GM12878 (cell line): Measurements from ENCODE around the gene MTR.

Source experiments
- ASH2L ChIP-seq: fragments of 300-600, 200-600 bp; sonication (generic); IDR thresholded peaks from 2 replicates; pipeline ENCODE4 v1.6.1; 2017; ENCODE audit warnings: low read depth, mild to moderate bottlenecking, borderline replicate concordance
- CTCF ChIP-seq, 3 experiments: IDR thresholded peaks in 2 of 3; conservative IDR thresholded peaks in 1 of 3; 2 replicates each; pipeline ENCODE4 v1.5.1; 2011; ENCODE audit warnings: low read depth in 3 of 3, low read length in 3 of 3, mild to moderate bottlenecking in 3 of 3, control low read depth in 2 of 3, moderate library complexity in 2 of 3, inconsistent platforms in 1 of 3, mixed read lengths in 1 of 3; ENCODE audit not compliant: control insufficient read depth in 2 of 3, insufficient read depth in 1 of 3; ENCODE audit errors: extremely low read depth in 1 of 3
- IKZF2 ChIP-seq, 2 experiments: fragments of 450-650 bp; IDR thresholded peaks; 2 replicates each; pipeline ENCODE4 v1.6.1; 2017; ENCODE audit warnings: mild to moderate bottlenecking in 2 of 2, moderate library complexity in 2 of 2
- REST ChIP-seq: IDR thresholded peaks from 2 replicates; pipeline ENCODE4 v1.6.1; 2012; ENCODE audit warnings: mild to moderate bottlenecking, low read depth, low read length
- TBL1XR1 ChIP-seq: IDR thresholded peaks from 2 replicates; pipeline ENCODE4 v1.6.1; 2012; ENCODE audit warnings: low read depth, low read length, improper control_type of control experiment
- ZNF274 ChIP-seq: IDR thresholded peaks from one replicate; pipeline ENCODE4 v1.8.0; 2011; ENCODE audit not compliant: insufficient read length, insufficient read depth

- no peak for TF ChIP-seq REST
- no peak for TF ChIP-seq ASH2L
- TF ChIP-seq IKZF2 (IDR thresholded peaks at IDR 0.05) = no peak
- TF ChIP-seq TBL1XR1 = no peak
- no peak for TF ChIP-seq ZNF274
- TF ChIP-seq CTCF (IDR thresholded peaks at IDR 0.05 in 2 of 3, conservative IDR thresholded peaks at IDR 0.05 in 1 of 3; ENCODE audit: control insufficient read depth in 2 of 3, extremely low read depth in 1 of 3, insufficient read depth in 1 of 3, low read depth in 3 of 3, low read length in 3 of 3) = no peak
Measured at GRCh38 chr1:236948996-236949395, 153.9 kb downstream of the MTR start.
